ENCODE results near the gene TMX2.
"Not testable (repeated sequence)": the region's sequence is repeated elsewhere in the genome, so short reads cannot be mapped to it uniquely, and the experiment has no call there.

The TMX2 gene

GRCh38 chr11:57698843-57699365, 13.5 kb upstream of the TMX2 start:
- H3K27ac Mint-ChIP-seq: peak overlapping the region; percentile 91
- no peak overlapping the region for H3K4me3 Mint-ChIP-seq
- no peak for DNase-seq
- no peaks in the 10 kb centered on the region for H3K9me3 Mint-ChIP-seq
- peaks cover 2% of the 10 kb centered on the region for H3K27me3 Mint-ChIP-seq (ENCODE audit: low read depth, poor library complexity)
- no peak for TF ChIP-seq CTCF (IDR thresholded peaks at IDR 0.05)
- H3K4me1 Mint-ChIP-seq: no peaks in the 10 kb centered on the region
- peaks cover 61% of the 10 kb centered on the region for H3K36me3 Mint-ChIP-seq (ENCODE audit: low read depth)

GRCh38 chr11:57699813-57700212, 12.6 kb upstream of the TMX2 start:
- Mint-ChIP-seq H3K4me1 (peaks cover 2% of the 10 kb centered on the region), H3K27me3 (ENCODE audit: low read depth, poor library complexity) (peaks cover 2% of the 10 kb centered on the region), H3K27ac (no peak overlapping the region), H3K36me3 (ENCODE audit: low read depth) (peaks cover 63% of the 10 kb centered on the region), H3K4me3 (no peak overlapping the region), H3K9me3 (no peaks in the 10 kb centered on the region)
- no peak for DNase-seq
- TF ChIP-seq CTCF (IDR thresholded peaks at IDR 0.05): no peak

- DNase-seq: no peak
- H3K27ac Mint-ChIP-seq: no peak overlapping the region
- no peak for TF ChIP-seq CTCF (IDR thresholded peaks at IDR 0.05)
- H3K9me3 Mint-ChIP-seq: no peaks in the 10 kb centered on the region
- peaks cover 62% of the 10 kb centered on the region for H3K36me3 Mint-ChIP-seq (ENCODE audit: low read depth)
- H3K27me3 Mint-ChIP-seq (ENCODE audit: low read depth, poor library complexity): peaks cover 2% of the 10 kb centered on the region
- no peak overlapping the region for H3K4me3 Mint-ChIP-seq
- peaks cover 8% of the 10 kb centered on the region for H3K4me1 Mint-ChIP-seq
Observed at GRCh38 chr11:57700425-57700824, 12.0 kb upstream of the TMX2 start.

GRCh38 chr11:57703341-57703740, 9.1 kb upstream of the TMX2 start:
- H3K27ac Mint-ChIP-seq: peak overlapping the region; percentile 88
- H3K36me3 Mint-ChIP-seq (ENCODE audit: low read depth): peaks cover 50% of the 10 kb centered on the region
- DNase-seq: no peak
- H3K9me3 Mint-ChIP-seq: no peaks in the 10 kb centered on the region
- H3K4me3 Mint-ChIP-seq: no peak overlapping the region
- TF ChIP-seq CTCF (IDR thresholded peaks at IDR 0.05): no peak
- H3K4me1 Mint-ChIP-seq: peaks cover 13% of the 10 kb centered on the region
- peaks cover 2% of the 10 kb centered on the region for H3K27me3 Mint-ChIP-seq (ENCODE audit: low read depth, poor library complexity)

GRCh38 chr11:57704932-57705331, 7.5 kb upstream of the TMX2 start:
- peaks cover 49% of the 10 kb centered on the region for H3K36me3 Mint-ChIP-seq (ENCODE audit: low read depth)
- peaks cover 2% of the 10 kb centered on the region for H3K27me3 Mint-ChIP-seq (ENCODE audit: low read depth, poor library complexity)
- peak overlapping the region; percentile 96 for H3K27ac Mint-ChIP-seq
- H3K9me3 Mint-ChIP-seq: no peaks in the 10 kb centered on the region
- no peak for DNase-seq
- peaks cover 13% of the 10 kb centered on the region for H3K4me1 Mint-ChIP-seq
- H3K4me3 Mint-ChIP-seq: no peak overlapping the region
- TF ChIP-seq CTCF (IDR thresholded peaks at IDR 0.05): no peak

- Mint-ChIP-seq H3K27ac (peak overlapping the region; percentile 96), H3K36me3 (ENCODE audit: low read depth) (peaks cover 48% of the 10 kb centered on the region), H3K4me1 (peaks cover 16% of the 10 kb centered on the region)
- H3K4me3 Mint-ChIP-seq; H3K9me3 Mint-ChIP-seq; H3K27me3 Mint-ChIP-seq (ENCODE audit: low read depth, poor library complexity); DNase-seq: not testable (repeated sequence)
Observed at GRCh38 chr11:57705432-57705831, 7.0 kb upstream of the TMX2 start.

Data from nephron progenitor cell (in vitro differentiated cells).